ENCODE results near the gene HOXA1. TPM values are rescaled to one million over a fixed set of nuclear protein-coding genes. Genes with fewer than 3 reads are reported as not detected.

Gene HOXA1
- total RNA-seq, 1 donor from 2014 or later = 3.5 TPM

GRCh38 chr7:27104341-27105058 lies 8.7 kb upstream of the HOXA1 start:
- H3K4me3 Mint-ChIP-seq = peak overlapping the region; percentile 99
- H3K27ac Mint-ChIP-seq (ENCODE audit: unreplicated experiment) = peak overlapping the region; percentile 97
- H3K4me1 Mint-ChIP-seq = peaks cover 84% of the 10 kb centered on the region
- DNase-seq (ENCODE audit: low read depth, low spot score) = no peak
- peaks cover 25% of the 10 kb centered on the region for H3K36me3 Mint-ChIP-seq (ENCODE audit: low read depth)
- no peaks in the 10 kb centered on the region for H3K9me3 Mint-ChIP-seq
- H3K27me3 Mint-ChIP-seq (ENCODE audit: low read depth) = peaks cover 96% of the 10 kb centered on the region
- TF ChIP-seq CTCF (conservative IDR thresholded peaks at IDR 0.05) = no peak

- no peak for TF ChIP-seq CTCF (conservative IDR thresholded peaks at IDR 0.05)
- peaks cover 86% of the 10 kb centered on the region for H3K4me1 Mint-ChIP-seq
- no peaks in the 10 kb centered on the region for H3K9me3 Mint-ChIP-seq
- H3K4me3 Mint-ChIP-seq = peak overlapping the region; percentile 99
- peak overlapping the region; percentile 97 for H3K27ac Mint-ChIP-seq (ENCODE audit: unreplicated experiment)
- no peak for DNase-seq (ENCODE audit: low read depth, low spot score)
- peaks cover 28% of the 10 kb centered on the region for H3K36me3 Mint-ChIP-seq (ENCODE audit: low read depth)
- H3K27me3 Mint-ChIP-seq (ENCODE audit: low read depth) = peaks cover 96% of the 10 kb centered on the region
Observed at GRCh38 chr7:27103489-27104226, 7.9 kb upstream of the HOXA1 start.

- Mint-ChIP-seq H3K27me3 (ENCODE audit: low read depth) (peaks cover 96% of the 10 kb centered on the region), H3K27ac (ENCODE audit: unreplicated experiment) (peak within 1 kb of the TSS; percentile 99), H3K36me3 (ENCODE audit: low read depth) (peaks cover 30% of the 10 kb centered on the region), H3K9me3 (no peaks in the 10 kb centered on the region), H3K4me1 (peaks cover 85% of the 10 kb centered on the region), H3K4me3 (peak within 1 kb of the TSS; percentile 99)
- no peak for TF ChIP-seq CTCF (conservative IDR thresholded peaks at IDR 0.05)
- DNase-seq (ENCODE audit: low read depth, low spot score) = no peak
Observed at GRCh38 chr7:27102581-27103442, 7.0 kb upstream of the HOXA1 start, which contains the start of gene HOXA2. Gene HOXA2, minus strand, starts transcription at chr7:27102683. Its CDS starts 183 bp downstream, at chr7:27102500.

- H3K4me3 Mint-ChIP-seq = peak overlapping the region; percentile 99
- H3K36me3 Mint-ChIP-seq (ENCODE audit: low read depth) = peaks cover 33% of the 10 kb centered on the region
- peaks cover 98% of the 10 kb centered on the region for H3K27me3 Mint-ChIP-seq (ENCODE audit: low read depth)
- peak overlapping the region; percentile 99 for H3K27ac Mint-ChIP-seq (ENCODE audit: unreplicated experiment)
- H3K4me1 Mint-ChIP-seq = peaks cover 85% of the 10 kb centered on the region
- TF ChIP-seq CTCF (conservative IDR thresholded peaks at IDR 0.05) = no peak
- no peaks in the 10 kb centered on the region for H3K9me3 Mint-ChIP-seq
- no peak for DNase-seq (ENCODE audit: low read depth, low spot score)
Observed at GRCh38 chr7:27101957-27102580, 6.3 kb upstream of the HOXA1 start.

Data from neural crest cell (in vitro differentiated cells).